NCI-H2227 (cell line): ENCODE results near the gene MTRFR.
"Not testable (repeated sequence)": the region's sequence is repeated elsewhere in the genome, so short reads cannot be mapped to it uniquely, and the experiment has no call there.

Experiments
- DNase-seq: peaks from one replicate; lab custom pipeline; 2025; ENCODE audit not compliant: unreplicated experiment; lab: John Stamatoyannopoulos, UW

The MTRFR gene

GRCh38 chr12:123232807-123233504 is at the start of gene MTRFR, which contains the start of gene MPHOSPH9:
MTRFR (plus strand) TSS chr12:123233436; CDS start chr12:123253675, 20,239 bp downstream.
MPHOSPH9 (minus strand) TSS chr12:123233141; CDS start chr12:123230364, 2,777 bp downstream.
- peak; percentile 100 for DNase-seq

GRCh38 chr12:123187637-123188036 is 45.6 kb upstream of the MTRFR start:
- no peak for DNase-seq

GRCh38 chr12:123199936-123200335 is 33.3 kb upstream of the MTRFR start:
- no peak for DNase-seq

GRCh38 chr12:123200414-123200813 is 32.8 kb upstream of the MTRFR start:
- peak; percentile 38 for DNase-seq

DNA sequence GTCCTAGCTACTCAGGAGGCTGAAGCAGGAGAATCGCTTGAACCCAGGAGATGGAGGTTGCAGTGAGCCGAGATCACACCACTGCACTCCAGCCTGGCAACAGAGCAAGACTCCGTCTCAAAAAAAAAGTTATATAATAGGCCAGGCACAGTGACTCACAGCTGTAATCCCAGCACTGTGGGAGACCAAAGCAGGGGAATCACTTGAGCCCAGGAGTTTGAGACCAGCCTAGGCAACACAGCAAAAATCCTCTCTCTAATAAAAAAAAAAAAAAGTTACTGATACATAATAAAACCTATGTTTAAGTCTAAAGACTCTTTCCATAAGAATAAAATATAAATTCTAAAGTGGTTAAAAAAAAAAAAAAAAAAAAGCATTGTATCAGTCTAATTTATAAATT is 26.4 kb upstream of the MTRFR start:
- DNase-seq: not testable (repeated sequence)

DNA sequence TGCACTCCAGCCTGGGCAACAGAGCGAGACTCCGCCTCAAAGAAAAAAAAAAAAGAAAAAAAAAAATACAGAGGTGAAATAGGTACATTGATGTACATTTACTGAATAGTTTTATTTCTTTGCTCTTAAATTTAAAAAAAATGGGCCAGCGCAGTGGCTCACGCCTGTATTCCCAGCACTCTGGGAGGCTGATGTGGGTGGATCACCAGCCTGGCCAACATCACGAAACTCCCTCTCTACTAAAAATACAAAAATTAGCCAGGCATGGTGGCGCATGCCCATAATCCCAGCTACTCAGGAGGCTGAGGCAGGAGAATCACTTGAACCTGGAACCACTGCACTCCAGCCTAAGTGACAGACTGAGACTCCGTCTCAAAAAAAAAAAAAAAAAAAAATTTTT is 25.4 kb upstream of the MTRFR start:
- not testable (repeated sequence) for DNase-seq

DNA sequence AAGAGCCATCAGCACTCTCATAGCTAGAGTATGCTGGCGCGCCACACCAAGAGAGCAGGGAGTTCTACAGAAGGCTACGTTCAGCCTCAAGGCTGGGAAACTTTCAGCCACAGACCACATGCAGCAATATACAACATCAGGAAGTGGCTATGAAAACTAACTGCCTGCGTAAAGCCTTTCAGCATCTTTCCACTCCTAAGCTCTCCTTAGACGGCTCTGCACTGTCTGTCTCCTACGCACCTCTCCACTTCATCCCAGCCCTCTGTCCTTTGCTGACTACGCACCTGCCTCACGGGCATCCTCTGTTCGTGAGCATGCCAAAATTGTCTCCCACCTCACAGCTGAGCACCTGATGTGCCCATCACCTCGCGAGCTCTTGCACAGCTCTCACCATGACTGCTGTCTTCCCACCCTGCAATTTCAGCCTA is 10.0 kb upstream of the MTRFR start:
- DNase-seq: no peak

- no peak for DNase-seq
Measured at GRCh38 chr12:123225443-123225842, 7.8 kb upstream of the MTRFR start.

DNA sequence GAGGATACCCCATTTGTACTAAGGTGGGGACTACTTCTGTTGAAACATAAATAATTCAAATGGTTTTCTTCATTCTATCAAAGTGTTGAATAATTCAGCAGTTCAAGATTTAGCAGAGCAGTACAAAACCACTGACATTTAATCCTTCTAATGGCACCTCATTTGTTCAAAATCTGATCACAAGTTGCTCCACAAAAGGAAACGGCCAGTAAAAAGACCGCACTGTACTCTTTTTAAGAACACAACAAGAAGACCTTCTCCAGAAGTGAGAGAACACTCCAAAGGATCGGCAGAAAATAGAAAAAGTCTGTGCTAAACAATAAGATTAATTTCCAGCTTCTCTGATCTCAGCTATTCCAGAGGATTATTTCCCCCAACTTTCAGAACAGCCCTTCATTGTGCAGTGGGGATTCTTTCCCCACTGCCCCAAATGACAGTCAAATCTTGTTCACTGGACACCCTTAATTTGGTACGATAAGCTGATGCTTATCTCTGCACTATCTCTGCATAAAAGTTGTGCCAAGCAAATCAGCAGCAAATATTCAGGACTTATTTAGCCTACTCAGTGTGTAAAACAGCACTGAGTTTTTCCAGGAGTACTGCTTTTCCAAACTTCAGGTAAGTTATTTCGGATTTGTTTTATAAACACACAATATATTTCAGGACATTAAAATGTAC is 5.5 kb upstream of the MTRFR start:
- no peak for DNase-seq

DNA sequence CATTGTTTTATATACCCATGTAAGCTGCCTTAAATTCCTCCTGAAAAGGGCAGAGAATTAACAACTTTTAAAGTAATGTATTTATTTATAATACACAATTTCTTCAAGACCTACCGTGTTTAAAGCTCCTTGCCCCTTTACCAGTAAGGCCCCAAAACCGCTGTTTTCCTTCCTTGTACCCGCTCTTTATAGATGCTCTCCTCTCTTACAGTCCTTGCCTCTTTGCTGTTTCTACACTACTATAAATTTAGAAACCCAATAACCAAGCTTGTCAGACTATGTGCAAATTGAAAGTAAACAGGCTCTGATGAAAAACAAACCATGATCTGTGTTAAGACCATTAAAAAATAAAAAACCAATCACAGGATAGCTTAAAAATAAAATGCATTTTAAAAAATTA is 4.2 kb upstream of the MTRFR start:
- DNase-seq: no peak

- DNase-seq: peak; percentile 26
Measured at GRCh38 chr12:123231931-123232330, 1.3 kb upstream of the MTRFR start.

DNA sequence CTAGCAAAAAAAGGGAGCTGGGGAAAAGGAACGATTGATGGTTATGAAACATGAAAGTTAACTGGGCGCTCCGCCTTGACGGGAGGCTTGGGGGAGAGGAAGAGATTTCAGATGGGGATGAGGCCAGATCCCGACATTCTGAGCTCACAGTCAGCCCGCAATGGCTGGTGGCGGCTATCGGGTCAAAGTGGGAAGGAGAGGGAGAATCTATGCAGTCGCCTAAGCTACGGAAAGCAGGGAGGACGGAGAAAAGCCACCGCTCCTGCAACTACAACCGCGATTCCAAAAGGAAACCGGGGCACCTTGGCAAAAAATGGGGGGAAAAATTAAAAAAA is 797 bp upstream of the MTRFR start:
- DNase-seq: no peak

- DNase-seq: peak; percentile 56
Measured at GRCh38 chr12:123233505-123234308, 471 bp downstream of the MTRFR start.

- DNase-seq: peak; percentile 67
Measured at GRCh38 chr12:123237646-123238329, 4.6 kb downstream of the MTRFR start.

DNA sequence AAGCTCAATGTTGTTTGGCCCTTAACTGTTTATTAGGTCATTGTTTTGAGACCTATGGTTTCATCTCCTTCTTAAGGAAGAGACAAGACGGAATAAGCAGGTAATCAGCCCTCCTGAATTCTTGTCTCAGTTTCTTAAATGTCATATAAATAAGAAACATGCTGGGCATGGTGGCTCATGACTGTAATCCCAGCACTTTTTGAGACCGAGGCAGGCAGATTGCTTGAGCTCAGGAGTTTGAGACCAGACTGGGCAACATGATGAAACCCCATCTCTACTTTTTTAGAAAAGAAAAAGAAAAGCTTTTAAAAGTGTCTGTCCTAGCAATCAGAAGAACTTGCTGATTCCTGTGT is 5.1 kb downstream of the MTRFR start:
- DNase-seq: no peak

GRCh38 chr12:123238961-123239360 is 5.7 kb downstream of the MTRFR start:
- no peak for DNase-seq

DNA sequence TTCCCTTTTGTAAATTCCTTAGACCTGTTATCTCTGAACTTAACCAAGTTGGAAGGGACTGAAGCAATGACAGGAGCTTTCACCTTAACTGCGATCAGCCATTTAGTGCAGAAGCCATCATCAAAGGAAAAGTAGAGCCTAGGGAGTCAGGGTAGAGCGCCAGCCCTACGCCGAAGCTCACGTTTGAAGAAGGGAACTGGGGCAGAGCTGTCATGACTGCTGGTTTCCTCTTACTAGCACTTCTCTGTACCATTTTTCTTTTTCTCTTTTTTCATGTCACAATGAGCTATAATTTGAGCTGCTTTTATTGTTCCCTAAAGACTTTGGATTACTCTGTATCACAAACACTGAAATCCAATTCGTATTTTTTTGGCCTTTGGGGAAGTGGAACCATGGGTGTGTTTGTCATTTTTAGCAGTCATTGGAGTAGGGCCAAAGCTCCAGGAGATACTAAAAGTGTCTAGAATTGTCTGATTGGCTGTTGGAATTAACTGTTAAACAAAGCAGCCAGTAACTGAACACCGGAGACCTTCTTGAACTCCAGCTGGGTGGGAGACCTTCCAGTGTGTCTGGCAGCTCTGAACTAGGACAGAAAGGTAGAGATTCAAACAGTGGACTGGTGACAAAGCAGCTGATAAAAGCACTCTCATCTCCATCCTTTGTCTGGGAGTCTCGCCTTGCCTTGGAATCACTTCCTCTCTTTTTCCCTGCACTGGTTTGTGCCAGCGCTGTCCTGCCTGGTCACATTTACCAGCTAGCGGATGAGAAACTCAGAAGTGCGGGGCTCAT is 9.1 kb downstream of the MTRFR start:
- peak; percentile 40 for DNase-seq

DNA sequence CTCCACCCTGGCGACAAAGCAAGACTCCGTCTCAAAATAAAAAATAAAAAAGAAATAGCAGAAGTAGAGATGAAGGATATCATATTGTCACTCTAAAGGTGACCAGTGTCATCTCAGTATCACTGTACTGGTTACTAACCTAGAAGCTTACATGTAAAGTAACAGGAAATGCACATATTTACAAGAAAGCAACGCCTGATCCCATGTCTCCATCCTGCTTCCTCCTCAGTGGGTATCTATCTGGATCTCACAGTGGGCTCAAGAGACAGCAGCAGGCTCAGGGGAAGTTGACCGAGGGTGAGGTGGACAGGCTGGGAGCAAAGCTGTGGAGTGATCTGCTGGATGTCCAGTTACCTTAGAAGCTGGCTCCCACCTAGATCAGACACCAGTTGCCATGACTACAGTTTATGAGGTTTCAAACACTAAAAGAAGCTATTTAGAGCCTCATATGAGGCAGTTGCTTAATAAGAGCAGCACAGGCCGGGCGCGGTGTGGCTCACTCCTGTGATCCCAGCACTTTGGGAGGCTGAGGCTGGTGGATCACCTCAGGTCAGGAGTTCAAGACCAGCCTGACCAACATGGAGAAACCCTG is 10.5 kb downstream of the MTRFR start:
- DNase-seq: no peak

- DNase-seq: no peak
Measured at GRCh38 chr12:123245678-123246077, 12.4 kb downstream of the MTRFR start.

- DNase-seq: not testable (repeated sequence)
Measured at GRCh38 chr12:123248129-123248528, 14.9 kb downstream of the MTRFR start.
